Mesendoderm (in vitro differentiated cells): ENCODE results near the gene GK2.

ENCODE experiments used
- DNase-seq: peaks from one replicate; pipeline ENCODE4 v3.0.0; 2013
- H2AK5ac ChIP-seq: 2 replicates; pipeline ENCODE4 v1.6.1; 2013; ENCODE audit warnings: low read length, inconsistent platforms
- H2BK120ac ChIP-seq: 2 replicates; pipeline ENCODE4 v1.6.1; 2013; ENCODE audit warnings: low read depth, mild to moderate bottlenecking, low read length, moderate library complexity, mixed read lengths
- H2BK15ac ChIP-seq: replicated peaks from 2 replicates; pipeline ENCODE4 v1.6.1; 2013; ENCODE audit warnings: low read depth, mild to moderate bottlenecking, moderate library complexity
- H2BK5ac ChIP-seq: 2 replicates; pipeline ENCODE4 v1.6.1; 2013; ENCODE audit warnings: low read length, inconsistent platforms
- H3K18ac ChIP-seq: 2 replicates; pipeline ENCODE4 v1.6.1; 2013; ENCODE audit warnings: mild to moderate bottlenecking, low read length, mixed read lengths
- H3K23ac ChIP-seq: one replicate; pipeline ENCODE4 v1.6.1; 2013; ENCODE audit warnings: low read length
- H3K27ac ChIP-seq: 2 replicates; pipeline ENCODE4 v1.5.1; 2013; ENCODE audit warnings: low read depth, mild to moderate bottlenecking, inconsistent platforms, low read length, moderate library complexity
- H3K27me3 ChIP-seq: 2 replicates; pipeline ENCODE4 v1.6.1; 2013; ENCODE audit warnings: low read length, control low read depth, mild to moderate bottlenecking, inconsistent platforms; ENCODE audit not compliant: insufficient read depth, poor library complexity
- H3K36me3 ChIP-seq: 2 replicates; pipeline ENCODE4 v1.6.1; 2013; ENCODE audit warnings: low read length, inconsistent platforms; ENCODE audit not compliant: control insufficient read depth, insufficient read depth
- H3K4ac ChIP-seq: one replicate; pipeline ENCODE4 v1.6.1; 2013; ENCODE audit warnings: low read depth, mild to moderate bottlenecking, low read length, moderate library complexity
- H3K4me1 ChIP-seq: 2 replicates; pipeline ENCODE4 v1.6.1; 2013; ENCODE audit warnings: low read depth, low read length, inconsistent platforms; ENCODE audit not compliant: control insufficient read depth
- H3K4me2 ChIP-seq: 2 replicates; pipeline ENCODE4 v1.6.1; 2013; ENCODE audit warnings: low read length
- H3K4me3 ChIP-seq: 2 replicates; pipeline ENCODE4 v1.5.1; 2013; ENCODE audit warnings: mild to moderate bottlenecking, low read length
- H3K56ac ChIP-seq: one replicate; pipeline ENCODE4 v1.6.1; 2013; ENCODE audit warnings: low read length
- H3K79me1 ChIP-seq: 2 replicates; pipeline ENCODE4 v1.6.1; 2013; ENCODE audit warnings: low read length, inconsistent platforms
- H3K79me2 ChIP-seq: 2 replicates; pipeline ENCODE4 v1.6.1; 2013; ENCODE audit warnings: mild to moderate bottlenecking, low read length; ENCODE audit not compliant: control insufficient read depth, insufficient read depth
- H3K9ac ChIP-seq: 2 replicates; pipeline ENCODE4 v1.6.1; 2013; ENCODE audit warnings: low read length, inconsistent platforms
- H4K5ac ChIP-seq: one replicate; pipeline ENCODE4 v1.6.1; 2013; ENCODE audit warnings: low read length
- H4K8ac ChIP-seq: one replicate; pipeline ENCODE4 v1.6.1; 2013; ENCODE audit warnings: low read depth, mild to moderate bottlenecking, control low read depth, low read length, moderate library complexity
- WGBS: extraction: QIAGEN DNeasy Blood & Tissue Kit; methylation state at CpG from one replicate; pipeline ENCODE4 v1.1.7; 2013; ENCODE audit warnings: low lambda C conversion rate, missing lambda C conversion rate; ENCODE audit not compliant: insufficient coverage; ENCODE audit errors: extremely low coverage; 5-methylcytosine and 5-hydroxymethylcytosine counted together

GK2 gene

GRCh38 chr4:79442422-79442821, 34.4 kb upstream of the GK2 start:
- Histone ChIP-seq H3K27ac (no peak overlapping the region), H2BK15ac (no peak overlapping the region), H2BK120ac (no peak overlapping the region), H3K36me3 (no peaks in the 10 kb centered on the region), H4K5ac (no peak overlapping the region), H3K4ac (no peak overlapping the region), H3K79me2 (no peaks in the 10 kb centered on the region), H2BK5ac (no peak overlapping the region), H3K9ac (no peak overlapping the region), H3K4me2 (no peak overlapping the region), H3K4me3 (no peak overlapping the region), H2AK5ac (no peak overlapping the region), H3K56ac (no peak overlapping the region), H3K79me1 (no peaks in the 10 kb centered on the region), H4K8ac (no peak overlapping the region), H3K4me1 (no peaks in the 10 kb centered on the region), H3K18ac (no peak overlapping the region), H3K23ac (no peak overlapping the region), H3K27me3 (no peaks in the 10 kb centered on the region)
- no peak for DNase-seq
- WGBS = 100% methylated on average over 1 of the region's 3 CpGs

DNA sequence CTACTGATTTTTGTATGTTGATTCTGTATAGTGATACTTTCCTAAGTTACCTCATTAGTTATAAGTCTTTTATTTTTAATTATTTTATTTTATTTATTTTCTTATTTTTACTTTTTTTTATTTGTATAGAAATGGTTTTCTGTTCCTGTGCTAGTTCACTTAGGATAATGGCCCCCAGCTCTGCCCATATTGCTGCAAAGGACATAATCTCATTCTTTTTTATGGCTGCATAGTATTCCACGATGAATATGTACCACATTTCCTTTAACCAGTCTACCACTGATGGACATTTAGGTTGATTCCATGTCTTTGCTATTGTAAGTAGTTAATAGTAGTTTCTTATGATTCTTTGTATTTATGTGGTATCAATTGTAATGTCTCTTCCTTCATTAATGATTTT, 31.5 kb upstream of the GK2 start:
- H3K4me1 ChIP-seq = no peaks in the 10 kb centered on the region
- H2AK5ac ChIP-seq = no peak overlapping the region
- no peaks in the 10 kb centered on the region for H3K36me3 ChIP-seq
- H3K56ac ChIP-seq = no peak overlapping the region
- no peak overlapping the region for H3K9ac ChIP-seq
- H2BK15ac ChIP-seq = no peak overlapping the region
- no CpG with 5 or more reads among the region's 1 CpG for WGBS
- H3K4ac ChIP-seq = no peak overlapping the region
- no peak overlapping the region for H3K23ac ChIP-seq
- H2BK120ac ChIP-seq = no peak overlapping the region
- H3K27me3 ChIP-seq = no peaks in the 10 kb centered on the region
- no peak overlapping the region for H4K5ac ChIP-seq
- H3K79me2 ChIP-seq = no peaks in the 10 kb centered on the region
- no peak overlapping the region for H3K27ac ChIP-seq
- H3K18ac ChIP-seq = no peak overlapping the region
- H2BK5ac ChIP-seq = no peak overlapping the region
- no peak for DNase-seq
- no peaks in the 10 kb centered on the region for H3K79me1 ChIP-seq
- no peak overlapping the region for H4K8ac ChIP-seq
- H3K4me2 ChIP-seq = no peak overlapping the region
- H3K4me3 ChIP-seq = no peak overlapping the region

GRCh38 chr4:79431839-79432238, 23.8 kb upstream of the GK2 start:
- WGBS = no CpG with 5 or more reads among the region's 1 CpG
- H3K27ac ChIP-seq = no peak overlapping the region
- no peaks in the 10 kb centered on the region for H3K79me2 ChIP-seq
- H3K27me3 ChIP-seq = no peaks in the 10 kb centered on the region
- H2AK5ac ChIP-seq = no peak overlapping the region
- H3K18ac ChIP-seq = no peak overlapping the region
- no peak overlapping the region for H3K23ac ChIP-seq
- no peaks in the 10 kb centered on the region for H3K4me1 ChIP-seq
- H4K5ac ChIP-seq = no peak overlapping the region
- H3K4me3 ChIP-seq = no peak overlapping the region
- no peak overlapping the region for H3K9ac ChIP-seq
- no peak overlapping the region for H3K4me2 ChIP-seq
- no peaks in the 10 kb centered on the region for H3K36me3 ChIP-seq
- no peaks in the 10 kb centered on the region for H3K79me1 ChIP-seq
- no peak overlapping the region for H2BK15ac ChIP-seq
- peak; percentile 23 for DNase-seq
- no peak overlapping the region for H4K8ac ChIP-seq
- no peak overlapping the region for H2BK5ac ChIP-seq
- H2BK120ac ChIP-seq = no peak overlapping the region
- no peak overlapping the region for H3K4ac ChIP-seq
- H3K56ac ChIP-seq = no peak overlapping the region

DNA sequence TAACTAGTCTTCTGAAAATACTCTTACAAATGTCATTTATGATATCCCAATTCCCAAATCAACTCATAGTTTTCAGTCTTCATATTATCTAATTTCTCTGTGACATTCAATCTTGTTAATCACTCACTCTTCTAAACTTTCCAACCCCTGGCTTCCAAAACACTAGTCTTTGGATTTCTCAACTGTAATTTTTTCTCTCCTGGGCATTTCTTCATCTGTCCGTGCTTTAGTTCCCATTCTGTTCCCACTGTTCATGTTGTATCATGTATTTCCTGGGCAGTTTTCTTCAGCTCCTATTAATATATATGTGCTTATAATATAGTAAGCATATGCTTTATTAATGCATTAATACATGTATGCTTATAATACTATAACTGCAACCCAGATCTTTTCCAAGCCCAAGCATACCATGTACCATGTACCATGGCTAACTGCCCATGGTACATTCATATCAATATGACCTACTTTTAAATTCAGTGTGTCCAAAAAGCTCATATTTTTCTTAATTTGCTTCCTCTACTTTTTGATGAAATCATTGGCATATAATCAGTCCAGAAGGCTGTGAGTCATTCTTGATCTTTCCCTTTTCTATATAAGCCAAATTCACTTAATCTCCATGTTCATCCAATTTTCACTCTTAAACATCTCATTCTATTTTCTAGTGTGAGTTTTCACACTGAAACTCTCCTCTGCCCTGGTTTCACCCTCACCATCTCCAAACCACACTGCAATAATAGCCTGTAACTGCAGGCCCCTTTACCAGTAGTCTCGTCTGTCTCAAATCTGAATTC, 21.3 kb upstream of the GK2 start:
- Histone ChIP-seq H3K27me3 (no peaks in the 10 kb centered on the region), H3K79me1 (no peaks in the 10 kb centered on the region), H2BK120ac (no peak overlapping the region), H2AK5ac (no peak overlapping the region), H3K4me2 (no peak overlapping the region), H3K56ac (no peak overlapping the region), H3K27ac (no peak overlapping the region), H3K23ac (no peak overlapping the region), H3K79me2 (no peaks in the 10 kb centered on the region), H3K18ac (no peak overlapping the region), H4K8ac (no peak overlapping the region), H3K4ac (no peak overlapping the region), H3K9ac (no peak overlapping the region), H3K36me3 (no peaks in the 10 kb centered on the region), H2BK15ac (no peak overlapping the region), H3K4me3 (no peak overlapping the region), H4K5ac (no peak overlapping the region), H3K4me1 (no peaks in the 10 kb centered on the region), H2BK5ac (no peak overlapping the region)
- WGBS = no CpG with 5 or more reads among the region's 2 CpGs
- DNase-seq = no peak

GRCh38 chr4:79426989-79427388, 19.0 kb upstream of the GK2 start:
- no peak for DNase-seq
- Histone ChIP-seq H2BK15ac (no peak overlapping the region), H3K27me3 (no peaks in the 10 kb centered on the region), H2BK5ac (no peak overlapping the region), H3K4me1 (no peaks in the 10 kb centered on the region), H3K56ac (no peak overlapping the region), H3K18ac (no peak overlapping the region), H3K27ac (no peak overlapping the region), H2AK5ac (no peak overlapping the region), H4K8ac (no peak overlapping the region), H2BK120ac (no peak overlapping the region), H3K36me3 (no peaks in the 10 kb centered on the region), H4K5ac (no peak overlapping the region), H3K4me3 (no peak overlapping the region), H3K23ac (no peak overlapping the region), H3K79me2 (no peaks in the 10 kb centered on the region), H3K9ac (no peak overlapping the region), H3K79me1 (no peaks in the 10 kb centered on the region), H3K4me2 (no peak overlapping the region), H3K4ac (no peak overlapping the region)

- Histone ChIP-seq H3K9ac (no peak overlapping the region), H3K23ac (no peak overlapping the region), H3K4ac (no peak overlapping the region), H2AK5ac (no peak overlapping the region), H3K79me1 (no peaks in the 10 kb centered on the region), H3K27me3 (no peaks in the 10 kb centered on the region), H3K56ac (no peak overlapping the region), H3K18ac (no peak overlapping the region), H3K36me3 (no peaks in the 10 kb centered on the region), H2BK5ac (no peak overlapping the region), H3K4me1 (no peaks in the 10 kb centered on the region), H2BK15ac (no peak overlapping the region), H4K8ac (no peak overlapping the region), H3K4me3 (no peak overlapping the region), H3K79me2 (no peaks in the 10 kb centered on the region), H3K4me2 (no peak overlapping the region), H4K5ac (no peak overlapping the region), H2BK120ac (no peak overlapping the region), H3K27ac (no peak overlapping the region)
- WGBS = no CpG with 5 or more reads among the region's 1 CpG
- no peak for DNase-seq
Measured at GRCh38 chr4:79425586-79425985, 17.6 kb upstream of the GK2 start.
